Lower lobe of right lung (tissue), 2 donors: ENCODE results near the gene CNTN4. TPM values are rescaled to one million over a fixed set of nuclear protein-coding genes. Genes with fewer than 3 reads are reported as not detected.
A peak's percentile ranks its signal among the peaks of the same experiment; 100 is the strongest.

Experiments used
- ATAC-seq, 2 donors: fragments of 200-7000 bp; cut with Tn5 transposase; one replicate each; pipeline ENCODE4 v1.9.1; 2020 to 2022; ENCODE audit warnings: mild to moderate bottlenecking in 2 of 2, moderate library complexity in 2 of 2
- DNase-seq: peaks from one replicate; pipeline ENCODE4 v3.0.0-alpha.2; 2020
- H3K27ac ChIP-seq: fragments of 200-600 bp; one replicate; pipeline ENCODE4 v1.8.0; 2022
- H3K27me3 ChIP-seq: fragments of 200-600 bp; one replicate; pipeline ENCODE4 v1.8.0; 2022; ENCODE audit warnings: low read depth
- H3K36me3 ChIP-seq: fragments of 200-600 bp; one replicate; pipeline ENCODE4 v1.8.0; 2022; ENCODE audit warnings: mild to moderate bottlenecking
- H3K4me1 ChIP-seq: fragments of 200-600 bp; one replicate; pipeline ENCODE4 v1.8.0; 2022
- H3K4me3 ChIP-seq: fragments of 200-600 bp; one replicate; pipeline ENCODE4 v1.8.0; 2022; ENCODE audit warnings: mild to moderate bottlenecking
- H3K9me3 ChIP-seq: fragments of 200-600 bp; one replicate; pipeline ENCODE4 v1.8.0; 2022
- CTCF ChIP-seq: fragments of 200-600 bp; IDR thresholded peaks from one replicate; pipeline ENCODE4 v1.8.0; 2022; ENCODE audit warnings: antibody characterized with exemption, mild to moderate bottlenecking
- intact Hi-C: fragments of 100-400 bp; cut with DNase I; formaldehyde crosslinking; loops from one replicate; pipeline ENCODE4 v1.11.0; 2022
- total RNA-seq: library from RNA; stranded (reverse); fragmentation: NEBNext Ultra II Directional; extraction: Animal tissue kit (Norgen Biotek cat#: 25700); gene quantifications from one replicate; pipeline ENCODE4 v1.2.1, GENCODE V29; 2021
- donor health status: DM: no; HTN: yes; CAD: no; lungs with severe emphysema.

CNTN4 gene
- total RNA-seq, 1 donor from 2014 or later: 10.4 TPM

- intact Hi-C loops: no loop called here
- TF ChIP-seq CTCF: no peak
- Histone ChIP-seq H3K9me3 (no peaks in the 10 kb centered on the region), H3K36me3 (no peaks in the 10 kb centered on the region), H3K4me1 (no peaks in the 10 kb centered on the region), H3K27me3 (no peaks in the 10 kb centered on the region), H3K27ac (no peak overlapping the region), H3K4me3 (no peak overlapping the region)
- ATAC-seq (peak in 1 of 2 donors; percentile 41), DNase-seq (no peak)
Measured at GRCh38 chr3:2343031-2343682, 244.5 kb downstream of the CNTN4 start.

DNA sequence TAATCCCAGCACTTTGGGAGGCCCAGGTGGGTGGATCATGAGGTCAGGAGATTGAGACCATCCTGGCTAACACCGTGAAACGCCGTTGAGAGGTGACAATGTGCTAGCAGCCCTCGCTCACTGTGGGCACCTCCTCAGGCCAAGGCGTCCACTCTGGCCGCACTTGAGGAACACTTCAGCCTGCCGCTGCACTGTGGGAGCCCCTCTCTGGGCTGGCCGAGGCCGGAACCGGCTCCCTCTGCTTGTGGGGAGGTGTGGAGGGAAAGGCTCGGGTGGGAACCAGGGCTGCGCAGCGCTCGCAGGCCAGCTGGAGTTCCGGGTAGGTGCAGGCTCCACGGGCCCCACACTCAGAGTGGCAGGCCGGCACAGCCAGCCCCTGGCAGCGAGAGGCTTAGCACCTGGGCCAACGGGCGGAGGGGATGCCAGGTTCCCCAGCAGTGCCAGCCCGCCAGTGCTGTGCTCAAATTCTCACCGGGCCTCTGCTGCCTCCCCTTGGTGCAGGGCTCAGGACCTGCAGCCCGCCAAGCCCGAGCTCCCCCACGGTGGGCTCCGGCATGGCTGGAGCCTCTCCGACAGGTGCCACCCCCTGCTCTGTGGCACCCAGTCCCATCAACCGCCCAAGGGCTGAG is 253.6 kb downstream of the CNTN4 start:
- DNase-seq: no peak
- no peaks in the 10 kb centered on the region for H3K9me3 ChIP-seq
- H3K27me3 ChIP-seq: no peaks in the 10 kb centered on the region
- no peak overlapping the region for H3K27ac ChIP-seq
- no peak overlapping the region for H3K4me3 ChIP-seq
- no peaks in the 10 kb centered on the region for H3K36me3 ChIP-seq
- intact Hi-C loops: no loop called here
- peak in 1 of 2 donors; percentile 17 for ATAC-seq
- H3K4me1 ChIP-seq: no peaks in the 10 kb centered on the region
- no peak for TF ChIP-seq CTCF

DNA sequence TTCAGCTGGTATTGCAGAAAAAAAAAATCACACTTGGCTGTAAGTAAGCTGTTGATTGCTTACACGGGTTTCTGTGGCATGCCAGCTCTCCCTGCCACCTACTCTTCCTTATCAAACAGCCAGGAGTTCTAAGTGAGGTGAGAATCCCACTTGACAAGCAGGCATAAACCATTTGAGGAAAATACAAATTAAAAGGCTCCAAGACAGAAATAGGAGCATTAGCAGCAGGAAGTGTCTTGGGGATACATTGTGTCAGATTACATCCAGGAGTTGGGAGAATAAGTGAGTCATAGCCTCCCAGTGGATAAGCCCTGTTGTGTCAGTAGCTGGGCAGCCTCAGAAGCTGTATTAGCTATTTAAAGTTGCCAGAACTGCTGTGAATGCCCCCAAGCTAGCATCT is 256.0 kb downstream of the CNTN4 start:
- DNase-seq (no peak), ATAC-seq (no peak)
- Histone ChIP-seq H3K9me3 (no peaks in the 10 kb centered on the region), H3K36me3 (no peaks in the 10 kb centered on the region), H3K27ac (no peak overlapping the region), H3K4me1 (no peaks in the 10 kb centered on the region), H3K4me3 (no peak overlapping the region), H3K27me3 (no peaks in the 10 kb centered on the region)
- TF ChIP-seq CTCF: no peak
- intact Hi-C loops: no loop called here

DNA sequence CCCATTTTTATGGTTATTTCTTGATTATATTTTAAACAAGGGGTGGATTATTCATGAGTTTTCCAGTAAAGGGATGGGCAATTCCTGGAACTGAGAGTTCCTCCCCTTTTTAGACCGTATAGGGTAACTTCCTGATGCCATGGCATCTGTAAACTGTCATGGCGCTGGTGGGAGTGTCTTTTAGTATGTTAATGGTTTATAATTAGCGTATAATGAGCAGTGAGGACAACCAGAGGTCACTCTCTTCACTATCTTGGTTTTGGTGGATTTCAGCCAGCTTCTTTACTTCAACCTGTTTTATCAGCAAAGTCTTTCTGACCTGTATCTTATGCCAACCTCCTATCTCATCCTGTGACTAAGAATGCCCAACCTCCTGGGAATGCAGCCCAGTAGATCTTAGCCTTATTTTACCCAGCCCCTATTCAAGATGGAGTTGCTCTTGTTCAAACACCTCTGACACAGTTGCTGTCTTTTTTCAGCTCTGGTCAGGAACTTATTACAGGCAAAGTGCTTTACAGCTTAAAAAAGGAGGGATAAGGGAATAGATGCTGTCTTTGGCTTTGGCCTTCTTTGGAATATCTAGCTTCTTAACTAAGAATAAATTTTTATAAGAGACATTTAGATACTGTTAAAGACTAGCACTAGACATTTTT is 257.8 kb downstream of the CNTN4 start:
- H3K4me1 ChIP-seq: no peaks in the 10 kb centered on the region
- ATAC-seq (no peak), DNase-seq (no peak)
- no peaks in the 10 kb centered on the region for H3K36me3 ChIP-seq
- H3K27me3 ChIP-seq: no peaks in the 10 kb centered on the region
- intact Hi-C loops: no loop called here
- no peak for TF ChIP-seq CTCF
- no peaks in the 10 kb centered on the region for H3K9me3 ChIP-seq
- no peak overlapping the region for H3K27ac ChIP-seq
- no peak overlapping the region for H3K4me3 ChIP-seq

DNA sequence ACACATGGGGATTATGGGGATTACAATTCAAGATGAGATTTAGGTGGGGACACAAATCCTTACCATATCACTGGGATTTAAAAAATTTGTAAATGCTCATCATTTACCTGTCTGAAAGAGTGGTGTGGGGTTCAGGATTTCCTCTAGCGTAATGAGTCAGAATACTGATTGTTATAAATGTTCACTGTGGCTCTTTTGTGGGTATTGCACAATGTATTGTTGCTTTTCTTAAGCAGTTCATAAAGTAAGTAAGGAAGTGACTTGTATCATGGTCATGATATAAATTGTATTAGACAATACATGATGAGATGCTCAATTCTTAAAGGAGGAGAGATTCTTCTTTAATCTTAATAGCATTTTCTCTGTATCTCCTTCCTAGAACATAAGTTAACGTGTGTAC is 262.1 kb downstream of the CNTN4 start:
- no peak overlapping the region for H3K4me3 ChIP-seq
- ATAC-seq (no peak), DNase-seq (no peak)
- no peaks in the 10 kb centered on the region for H3K9me3 ChIP-seq
- no peaks in the 10 kb centered on the region for H3K36me3 ChIP-seq
- no peaks in the 10 kb centered on the region for H3K4me1 ChIP-seq
- H3K27me3 ChIP-seq: no peaks in the 10 kb centered on the region
- intact Hi-C loops: no loop called here
- TF ChIP-seq CTCF: no peak
- no peak overlapping the region for H3K27ac ChIP-seq
